ENCODE results near the gene PKD1L1.

DNA sequence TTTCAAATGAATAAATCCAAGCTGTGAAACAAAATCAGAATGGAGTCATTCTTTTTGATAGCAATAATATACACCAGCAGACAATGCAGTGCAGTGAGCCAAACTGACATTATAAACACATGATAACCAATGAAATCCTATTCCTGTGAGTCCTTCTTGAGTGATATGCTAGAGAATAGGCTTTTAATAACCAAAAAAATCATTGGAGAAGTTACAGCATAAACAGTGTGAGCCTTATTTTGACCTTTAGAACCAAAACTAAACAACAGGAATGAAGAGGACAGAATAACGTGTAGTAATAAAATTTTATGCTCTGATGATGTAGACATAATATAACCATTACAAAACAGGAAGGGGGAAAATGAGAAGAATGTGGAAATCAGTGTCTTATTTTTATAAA lies 22.5 kb upstream of the PKD1L1 start:
- TF ChIP-seq ZNF175 (tag by site-specific recombination; IDR thresholded peaks at IDR 0.05) (no peak), ZBTB48 (tag by site-specific recombination; IDR thresholded peaks at IDR 0.05) (no peak), CTCF (tag by site-specific recombination; IDR thresholded peaks at IDR 0.05) (no peak), ZNF146 (tag by site-specific recombination; IDR thresholded peaks at IDR 0.05) (no peak), ZNF423 (tag by site-specific recombination; IDR thresholded peaks at IDR 0.05) (no peak), MEIS1 (CRISPR knock-in tag; IDR thresholded peaks at IDR 0.05; ENCODE audit: borderline replicate concordance) (no peak), SP2 (tag by site-specific recombination; IDR thresholded peaks at IDR 0.05) (no peak), MZF1 (tag by site-specific recombination; IDR thresholded peaks at IDR 0.05; ENCODE audit: borderline replicate concordance) (no peak), ZNF274 (IDR thresholded peaks at IDR 0.05; ENCODE audit: low read length) (no peak), ZNF274 (tag by site-specific recombination; IDR thresholded peaks at IDR 0.05; ENCODE audit: borderline replicate concordance) (no peak), ZNF596 (tag by site-specific recombination; IDR thresholded peaks at IDR 0.05) (no peak), ZNF768 (tag by site-specific recombination; IDR thresholded peaks at IDR 0.05) (no peak), YY1 (tag by site-specific recombination; IDR thresholded peaks at IDR 0.05) (no peak)
- TF ChIP-seq, protein P1, sequence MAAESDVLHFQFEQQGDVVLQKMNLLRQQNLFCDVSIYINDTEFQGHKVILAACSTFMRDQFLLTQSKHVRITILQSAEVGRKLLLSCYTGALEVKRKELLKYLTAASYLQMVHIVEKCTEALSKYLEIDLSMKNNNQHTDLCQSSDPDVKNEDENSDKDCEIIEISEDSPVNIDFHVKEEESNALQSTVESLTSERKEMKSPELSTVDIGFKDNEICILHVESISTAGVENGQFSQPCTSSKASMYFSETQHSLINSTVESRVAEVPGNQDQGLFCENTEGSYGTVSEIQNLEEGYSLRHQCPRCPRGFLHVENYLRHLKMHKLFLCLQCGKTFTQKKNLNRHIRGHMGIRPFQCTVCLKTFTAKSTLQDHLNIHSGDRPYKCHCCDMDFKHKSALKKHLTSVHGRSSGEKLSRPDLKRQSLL (tag by site-specific recombination; IDR thresholded peaks at IDR 0.05): no peak
- TF ChIP-seq, protein P2, sequence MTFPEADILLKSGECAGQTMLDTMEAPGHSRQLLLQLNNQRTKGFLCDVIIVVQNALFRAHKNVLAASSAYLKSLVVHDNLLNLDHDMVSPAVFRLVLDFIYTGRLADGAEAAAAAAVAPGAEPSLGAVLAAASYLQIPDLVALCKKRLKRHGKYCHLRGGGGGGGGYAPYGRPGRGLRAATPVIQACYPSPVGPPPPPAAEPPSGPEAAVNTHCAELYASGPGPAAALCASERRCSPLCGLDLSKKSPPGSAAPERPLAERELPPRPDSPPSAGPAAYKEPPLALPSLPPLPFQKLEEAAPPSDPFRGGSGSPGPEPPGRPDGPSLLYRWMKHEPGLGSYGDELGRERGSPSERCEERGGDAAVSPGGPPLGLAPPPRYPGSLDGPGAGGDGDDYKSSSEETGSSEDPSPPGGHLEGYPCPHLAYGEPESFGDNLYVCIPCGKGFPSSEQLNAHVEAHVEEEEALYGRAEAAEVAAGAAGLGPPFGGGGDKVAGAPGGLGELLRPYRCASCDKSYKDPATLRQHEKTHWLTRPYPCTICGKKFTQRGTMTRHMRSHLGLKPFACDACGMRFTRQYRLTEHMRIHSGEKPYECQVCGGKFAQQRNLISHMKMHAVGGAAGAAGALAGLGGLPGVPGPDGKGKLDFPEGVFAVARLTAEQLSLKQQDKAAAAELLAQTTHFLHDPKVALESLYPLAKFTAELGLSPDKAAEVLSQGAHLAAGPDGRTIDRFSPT (tag by site-specific recombination; IDR thresholded peaks at IDR 0.05): no peak

Data from HEK293 (cell line).